GM21825 (cell line): ENCODE measurements around the gene BAHCC1.

Source experiments
- ATAC-seq: cut with Tn5 transposase; IDR thresholded peaks from one replicate; pipeline ENCODE4 v1.9.1; 2021; ENCODE audit warnings: mild to moderate bottlenecking, moderate library complexity; ENCODE audit not compliant: unreplicated experiment

BAHCC1 gene

GRCh38 chr17:81409190-81409935 lies 14.1 kb downstream of the BAHCC1 start:
- no peak for ATAC-seq

- no peak for ATAC-seq
These were observed 15.6 kb downstream of the BAHCC1 start for GRCh38 chr17:81410852-81411251.

GRCh38 chr17:81411305-81411704 lies 16.0 kb downstream of the BAHCC1 start:
- no peak for ATAC-seq

GRCh38 chr17:81412490-81413093 lies 17.3 kb downstream of the BAHCC1 start:
- no peak for ATAC-seq

- ATAC-seq, result no peak
These were observed 18.4 kb downstream of the BAHCC1 start for GRCh38 chr17:81413497-81414135.

GRCh38 chr17:81414756-81415516 lies 19.7 kb downstream of the BAHCC1 start:
- no peak for ATAC-seq

GRCh38 chr17:81415681-81416080 lies 20.4 kb downstream of the BAHCC1 start:
- ATAC-seq, result no peak

GRCh38 chr17:81416612-81417011 lies 21.4 kb downstream of the BAHCC1 start:
- ATAC-seq, result no peak

GRCh38 chr17:81417049-81417878 lies 22.0 kb downstream of the BAHCC1 start:
- no peak for ATAC-seq

- ATAC-seq, result no peak
These were observed 22.8 kb downstream of the BAHCC1 start for GRCh38 chr17:81417879-81418709.

GRCh38 chr17:81418710-81419318 lies 23.6 kb downstream of the BAHCC1 start:
- ATAC-seq, result no peak

- ATAC-seq, result no peak
These were observed 24.1 kb downstream of the BAHCC1 start for GRCh38 chr17:81419319-81419885.

- no peak for ATAC-seq
These were observed 24.9 kb downstream of the BAHCC1 start for GRCh38 chr17:81419886-81420768.

GRCh38 chr17:81420769-81421462 lies 25.7 kb downstream of the BAHCC1 start:
- ATAC-seq, result no peak

GRCh38 chr17:81422776-81423697 lies 27.8 kb downstream of the BAHCC1 start:
- no peak for ATAC-seq

- no peak for ATAC-seq
These were observed 28.4 kb downstream of the BAHCC1 start for GRCh38 chr17:81423698-81424071.
